ENCODE data around the gene ATP6AP1.

The ATP6AP1 gene

GRCh38 chrX:154430916-154431315, 2.4 kb downstream of the ATP6AP1 start:
- no peak for DNase-seq

GRCh38 chrX:154431341-154431740, 2.9 kb downstream of the ATP6AP1 start:
- DNase-seq: no peak

DNA sequence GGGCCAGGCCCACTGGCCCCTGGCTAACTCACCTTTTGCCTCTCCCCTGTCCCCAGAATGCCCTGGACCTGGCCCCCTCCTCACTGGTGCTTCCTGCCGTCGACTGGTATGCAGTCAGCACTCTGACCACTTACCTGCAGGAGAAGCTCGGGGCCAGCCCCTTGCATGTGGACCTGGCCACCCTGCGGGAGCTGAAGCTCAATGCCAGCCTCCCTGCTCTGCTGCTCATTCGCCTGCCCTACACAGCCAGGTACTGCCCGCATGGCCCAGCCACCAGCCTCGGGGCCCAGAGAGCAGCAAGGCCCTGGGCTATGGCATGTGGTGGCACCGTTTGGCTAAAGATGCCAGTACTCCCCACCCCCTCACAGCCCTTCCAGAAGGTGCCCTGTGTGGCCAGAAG, 3.7 kb downstream of the ATP6AP1 start:
- no peak for DNase-seq

- DNase-seq: no peak
These were observed 5.1 kb downstream of the ATP6AP1 start for GRCh38 chrX:154433605-154434004.

GRCh38 chrX:154434394-154435168, 6.1 kb downstream of the ATP6AP1 start:
- no peak for DNase-seq

DNA sequence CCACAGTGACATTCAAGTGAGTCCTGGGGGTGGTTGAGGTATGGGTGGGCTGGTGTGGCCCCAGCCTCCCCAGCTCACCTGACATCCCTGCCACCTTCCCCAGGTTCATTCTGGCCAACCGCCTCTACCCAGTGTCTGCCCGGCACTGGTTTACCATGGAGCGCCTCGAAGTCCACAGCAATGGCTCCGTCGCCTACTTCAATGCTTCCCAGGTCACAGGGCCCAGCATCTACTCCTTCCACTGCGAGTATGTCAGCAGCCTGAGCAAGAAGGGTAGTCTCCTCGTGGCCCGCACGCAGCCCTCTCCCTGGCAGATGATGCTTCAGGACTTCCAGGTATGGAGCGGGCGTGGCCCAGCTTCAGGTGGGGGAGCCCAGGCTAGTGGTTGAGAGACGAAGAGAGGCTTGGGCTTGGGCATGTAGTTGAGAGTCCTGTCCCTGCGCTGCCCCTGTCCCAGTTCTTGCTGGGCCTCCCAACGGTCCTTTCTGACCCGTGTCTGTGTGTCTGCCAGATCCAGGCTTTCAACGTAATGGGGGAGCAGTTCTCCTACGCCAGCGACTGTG, 6.8 kb downstream of the ATP6AP1 start:
- no peak for DNase-seq

DNA sequence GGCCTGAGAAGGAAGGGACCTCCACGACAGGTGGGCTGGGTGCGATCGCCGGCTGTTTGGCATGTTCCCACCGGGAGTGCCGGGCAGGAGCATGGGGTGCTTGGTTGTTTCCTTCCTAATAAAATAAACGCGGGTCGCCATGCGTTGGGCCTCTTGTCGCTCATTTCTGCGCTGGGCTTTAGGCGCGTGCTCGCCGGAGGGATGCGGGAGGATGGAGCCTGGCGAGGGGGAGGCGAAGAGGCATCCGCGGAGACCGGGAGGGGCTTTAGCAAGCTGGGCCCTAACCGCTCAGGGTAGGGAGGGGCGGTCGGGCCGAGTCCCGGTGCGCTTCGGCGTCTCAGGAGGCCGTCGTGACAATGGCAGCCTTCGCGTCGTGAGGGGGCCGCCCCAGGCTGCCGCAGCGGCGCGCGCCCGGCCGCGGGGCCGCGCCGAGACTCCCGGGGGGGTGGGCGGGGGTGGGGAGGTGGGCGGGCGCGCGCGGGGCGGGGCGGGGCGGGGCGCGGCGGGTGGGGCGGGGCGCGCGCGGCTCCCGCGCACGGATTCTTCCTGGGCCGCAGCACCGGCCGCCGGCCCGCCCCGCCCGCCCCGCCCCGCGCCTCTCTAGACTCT, 8.0 kb downstream of the ATP6AP1 start:
- peak; percentile 24 for DNase-seq

- DNase-seq: peak; percentile 11
These were observed 8.7 kb downstream of the ATP6AP1 start, which contains the start of gene GDI1 for GRCh38 chrX:154436983-154437752. Gene GDI1 (plus strand): TSS chrX:154437154. CDS start chrX:154437255, 101 bp downstream.

GRCh38 chrX:154437971-154438893, 9.8 kb downstream of the ATP6AP1 start:
- DNase-seq: no peak

DNA sequence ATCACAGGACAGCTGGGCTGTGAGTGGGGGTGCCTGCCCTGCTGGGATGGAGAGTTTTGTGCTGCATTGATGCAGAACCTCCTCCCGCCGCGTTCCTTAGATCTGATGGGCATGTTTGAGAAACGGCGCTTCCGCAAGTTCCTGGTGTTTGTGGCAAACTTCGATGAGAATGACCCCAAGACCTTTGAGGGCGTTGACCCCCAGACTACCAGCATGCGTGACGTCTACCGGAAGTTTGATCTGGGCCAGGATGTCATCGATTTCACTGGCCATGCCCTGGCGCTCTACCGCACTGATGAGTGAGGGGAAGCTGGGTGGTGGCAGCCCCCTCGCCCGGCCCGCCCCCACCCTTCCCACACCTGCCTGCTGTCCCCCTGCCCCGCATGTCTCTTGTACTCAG, 11.4 kb downstream of the ATP6AP1 start:
- DNase-seq: no peak

GRCh38 chrX:154440623-154441357, 12.3 kb downstream of the ATP6AP1 start:
- DNase-seq: no peak

GRCh38 chrX:154441564-154441963, 13.1 kb downstream of the ATP6AP1 start:
- no peak for DNase-seq

GRCh38 chrX:154441984-154442707, 13.7 kb downstream of the ATP6AP1 start:
- no peak for DNase-seq

DNA sequence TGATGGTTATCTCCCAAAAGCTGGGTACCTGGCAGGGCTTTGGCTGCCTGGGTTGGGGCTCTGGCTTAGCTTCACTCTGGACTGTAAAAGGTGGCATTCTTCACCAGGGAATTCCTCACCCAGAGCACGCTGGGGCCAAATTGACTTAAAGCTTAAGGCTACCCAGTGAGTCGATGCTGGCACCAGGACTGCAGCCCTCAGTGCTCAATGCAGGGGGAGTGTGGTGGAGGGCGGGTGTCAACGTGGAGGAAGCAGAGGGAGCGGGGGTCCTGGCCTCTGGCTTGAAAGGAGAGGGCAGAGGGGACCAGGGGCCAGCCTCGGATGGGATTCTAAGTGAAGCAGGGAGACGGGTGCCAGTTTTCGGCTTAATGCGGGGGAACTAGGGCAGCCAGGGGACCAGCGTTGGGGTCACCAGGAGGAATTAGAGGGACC, 15.0 kb downstream of the ATP6AP1 start:
- no peak for DNase-seq

- DNase-seq: peak; percentile 49
These were observed 15.7 kb downstream of the ATP6AP1 start, which contains the start of gene FAM50A for GRCh38 chrX:154443992-154444754. Gene FAM50A (plus strand): TSS chrX:154444141. CDS start chrX:154444236, 95 bp downstream.

GRCh38 chrX:154444755-154445246, 16.3 kb downstream of the ATP6AP1 start:
- DNase-seq: no peak

DNA sequence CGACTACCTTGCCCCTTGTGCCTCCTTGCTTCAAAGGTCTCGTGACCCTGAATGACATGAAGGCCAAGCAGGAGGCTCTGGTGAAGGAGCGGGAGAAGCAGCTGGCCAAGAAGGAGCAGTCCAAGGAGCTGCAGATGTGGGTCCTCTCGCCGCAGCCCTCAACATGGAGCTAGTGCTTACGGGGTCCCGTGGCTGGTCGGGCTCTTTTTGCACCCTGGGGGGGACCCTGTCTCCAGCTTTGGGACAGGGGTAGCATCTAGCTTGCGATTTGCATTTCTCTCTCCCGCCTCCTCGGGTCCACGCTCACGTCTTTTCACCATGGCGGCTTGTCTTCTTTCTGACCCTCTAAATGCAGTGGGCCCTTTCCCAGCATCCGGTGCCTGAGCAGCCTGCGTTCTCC, 17.3 kb downstream of the ATP6AP1 start:
- DNase-seq: no peak

GRCh38 chrX:154446430-154446829, 18.0 kb downstream of the ATP6AP1 start:
- no peak for DNase-seq

DNA sequence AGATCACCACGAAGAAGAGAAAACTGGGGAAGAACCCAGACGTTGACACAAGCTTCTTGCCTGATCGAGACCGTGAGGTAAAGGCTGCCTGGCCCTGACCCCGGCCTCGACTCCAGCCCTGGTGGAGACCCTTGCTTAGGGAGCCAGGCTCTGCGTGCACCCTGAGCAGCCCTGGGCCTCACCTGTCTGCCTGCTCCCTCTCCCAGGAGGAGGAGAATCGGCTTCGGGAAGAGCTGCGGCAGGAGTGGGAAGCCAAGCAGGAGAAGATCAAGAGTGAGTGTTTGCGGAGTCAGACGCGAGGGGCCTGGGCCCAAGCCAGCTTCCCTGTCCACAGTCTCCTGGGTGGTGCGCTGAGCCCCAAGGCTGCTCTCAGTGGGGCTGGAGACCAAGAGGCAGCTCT, 20.0 kb downstream of the ATP6AP1 start:
- no peak for DNase-seq

DNA sequence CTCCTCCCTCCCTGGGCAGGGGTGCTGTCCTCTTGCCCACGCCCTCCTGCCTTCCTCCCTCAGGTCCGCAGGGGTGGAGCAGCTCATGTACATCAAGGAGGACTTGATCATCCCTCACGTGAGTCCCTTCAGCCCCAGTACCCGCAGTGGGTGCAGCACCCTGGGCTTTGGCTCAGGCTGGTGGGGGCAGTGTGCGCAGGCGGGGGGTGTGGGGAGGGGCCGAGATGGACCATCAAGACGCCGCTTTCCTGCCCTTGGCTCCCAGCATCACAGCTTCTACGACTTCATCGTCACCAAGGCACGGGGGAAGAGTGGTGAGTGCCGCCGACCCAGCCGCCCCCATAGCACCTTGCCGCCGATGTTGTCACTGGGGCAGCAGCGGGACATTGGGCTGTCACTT, 21.1 kb downstream of the ATP6AP1 start:
- no peak for DNase-seq
